Naive thymus-derived CD4-positive, alpha-beta T cell (primary cell): ENCODE data around the gene PARN. TPM values are rescaled to one million over a fixed set of nuclear protein-coding genes. Genes with fewer than 3 reads are reported as not detected.

ENCODE experiments used
- ATAC-seq: fragments of 150-1000 bp; cut with Tn5 transposase; 2 replicates; pipeline ENCODE4 v1.10.0; 2021; ENCODE audit warnings: mild to moderate bottlenecking, moderate library complexity
- CTCF ChIA-PET: fragments of 350-600 bp; sonication (Branson Sonifier 250); formaldehyde crosslinking; loops from one replicate; lab custom pipeline; 2021; ENCODE audit warnings: antibody characterized with exemption; lab: Charles Lee
- POLR2A ChIA-PET: fragments of 350-600 bp; sonication (Branson Sonifier 250); formaldehyde crosslinking; loops from one replicate; lab custom pipeline; 2021; ENCODE audit warnings: antibody characterized with exemption, inconsistent platforms; lab: Charles Lee
- DNase-seq, 9 donors: peaks; one replicate each; pipeline versions ENCODE4 v3.0.0 to v3.0.0-alpha.2; 2020 to 2022; ENCODE audit warnings: mixed read lengths in 1 of 9
- H3K27ac ChIP-seq: one replicate; pipeline ENCODE4 v1.7.0; 2013; ENCODE audit warnings: mild to moderate bottlenecking, low read depth, low read length, moderate library complexity
- H3K27me3 ChIP-seq, 2 donors: one replicate each; pipeline ENCODE4 v1.7.0; 2013; ENCODE audit warnings: low read length in 2 of 2, mild to moderate bottlenecking in 2 of 2, moderate library complexity in 2 of 2; ENCODE audit not compliant: control insufficient read depth in 2 of 2, insufficient read depth in 2 of 2
- H3K36me3 ChIP-seq, 3 experiments: 1 replicate in 2 of 3; 2 replicates in 1 of 3; pipeline ENCODE4 v1.7.0; 2013; ENCODE audit warnings: low read length in 3 of 3, mild to moderate bottlenecking in 3 of 3, moderate library complexity in 1 of 3; ENCODE audit not compliant: insufficient read depth in 3 of 3, control insufficient read depth in 2 of 3
- H3K4me1 ChIP-seq, 2 donors: one replicate each; pipeline ENCODE4 v1.7.0; 2013; ENCODE audit warnings: low read length in 2 of 2, mild to moderate bottlenecking in 2 of 2, moderate library complexity in 1 of 2; ENCODE audit not compliant: control insufficient read depth in 2 of 2, insufficient read depth in 2 of 2
- H3K4me3 ChIP-seq: 2 replicates; pipeline ENCODE4 v1.7.0; 2013; ENCODE audit warnings: mild to moderate bottlenecking, low read length
- H3K9me3 ChIP-seq, 3 experiments: 1 replicate in 2 of 3; 2 replicates in 1 of 3; pipeline ENCODE4 v1.7.0; 2013; ENCODE audit warnings: low read length in 3 of 3; ENCODE audit not compliant: control insufficient read depth in 2 of 3
- H3K27ac Mint-ChIP-seq, 9 donors: one replicate each; pipeline ENCODE4 v1.8.0; 2020 to 2022; ENCODE audit warnings: mixed read lengths in 9 of 9, mild to moderate bottlenecking in 8 of 9, moderate library complexity in 5 of 9, inconsistent platforms in 2 of 9
- H3K27me3 Mint-ChIP-seq, 5 donors: one replicate each; pipeline ENCODE4 v1.8.0; 2021 to 2022; ENCODE audit warnings: mixed read lengths in 5 of 5, mild to moderate bottlenecking in 1 of 5
- H3K36me3 Mint-ChIP-seq, 5 donors: one replicate each; pipeline ENCODE4 v1.8.0; 2020 to 2022; ENCODE audit warnings: mixed read lengths in 5 of 5, mild to moderate bottlenecking in 3 of 5, inconsistent platforms in 1 of 5
- H3K4me1 Mint-ChIP-seq, 7 donors: one replicate each; pipeline ENCODE4 v1.8.0; 2020 to 2022; ENCODE audit warnings: mixed read lengths in 7 of 7, mild to moderate bottlenecking in 3 of 7, inconsistent platforms in 1 of 7
- H3K4me3 Mint-ChIP-seq, 10 donors: one replicate each; pipeline ENCODE4 v1.8.0; 2020 to 2022; ENCODE audit warnings: mild to moderate bottlenecking in 10 of 10, mixed read lengths in 10 of 10, moderate library complexity in 6 of 10, inconsistent platforms in 2 of 10
- H3K9me3 Mint-ChIP-seq, 11 donors: one replicate each; pipeline ENCODE4 v1.8.0; 2020 to 2022; ENCODE audit warnings: mixed read lengths in 11 of 11, mild to moderate bottlenecking in 4 of 11, inconsistent platforms in 1 of 11, moderate library complexity in 1 of 11
- intact Hi-C, 2 donors: fragments of 100-400 bp; cut with micrococcal nuclease; formaldehyde crosslinking; loops; one replicate each; pipeline ENCODE4 v1.15.1; 2023
- polyA plus RNA-seq, 2 donors: library from polyadenylated mRNA; unstranded; fragments of 300-500 nt; fragmentation: Illumina TruSeq; gene quantifications; one replicate each; pipeline ENCODE4 v1.2.3, GENCODE V29; 2021
- total RNA-seq, 6 experiments: library from RNA in 5 of 6; stranded (reverse) in 5 of 6; gene quantifications; 1 replicate in 5 of 6; 2 replicates in 1 of 6; pipeline ENCODE4 v1.2.3 and lab custom pipeline; 2021 to 2026

Gene PARN
- total and polyA plus RNA-seq, 7 experiments from 2014 or later, result 41.6 to 51.4 (median 46.9) TPM

DNA sequence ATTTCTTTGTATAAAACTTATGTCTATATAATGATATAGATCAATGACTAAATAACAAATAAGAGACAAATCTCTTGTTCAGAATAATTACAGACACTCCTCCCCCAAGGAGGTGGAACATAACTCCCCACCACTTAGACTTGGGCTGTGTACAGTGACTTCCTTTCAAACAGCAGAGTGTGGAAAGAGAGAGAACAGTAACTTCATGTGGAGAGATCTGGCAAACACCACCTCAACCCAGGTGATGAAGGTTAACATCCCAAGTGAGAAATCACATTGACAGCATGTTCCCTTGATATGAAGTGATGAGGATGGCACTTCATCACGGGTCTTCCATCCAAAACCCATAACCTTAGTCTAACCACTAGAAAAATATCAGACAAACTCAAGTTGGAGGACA is 169.3 kb downstream of the PARN start:
- Mint-ChIP-seq H3K36me3 (peaks cover 4 to 61% (median 44%) of the 10 kb centered on the region in 5 donors), H3K9me3 (peaks cover 0 to 25% (median 8%) of the 10 kb centered on the region in 11 donors), H3K4me3 (no peak overlapping the region), H3K27me3 (no peaks in the 10 kb centered on the region), H3K4me1 (peaks cover 6 to 29% (median 13%) of the 10 kb centered on the region in 7 donors), H3K27ac (no peak overlapping the region)
- Histone ChIP-seq H3K27ac (no peak overlapping the region), H3K36me3 (no peaks in the 10 kb centered on the region), H3K9me3 (peaks cover 0 to 6% (median 0%) of the 10 kb centered on the region in 3 experiments), H3K27me3 (no peaks in the 10 kb centered on the region), H3K4me1 (no peaks in the 10 kb centered on the region), H3K4me3 (no peak overlapping the region)
- ATAC-seq, result no peak
- no peak for DNase-seq
- ChIA-PET POLR2A (no interaction called here), CTCF (no interaction called here)
- intact Hi-C loops, result no loop called here

DNA sequence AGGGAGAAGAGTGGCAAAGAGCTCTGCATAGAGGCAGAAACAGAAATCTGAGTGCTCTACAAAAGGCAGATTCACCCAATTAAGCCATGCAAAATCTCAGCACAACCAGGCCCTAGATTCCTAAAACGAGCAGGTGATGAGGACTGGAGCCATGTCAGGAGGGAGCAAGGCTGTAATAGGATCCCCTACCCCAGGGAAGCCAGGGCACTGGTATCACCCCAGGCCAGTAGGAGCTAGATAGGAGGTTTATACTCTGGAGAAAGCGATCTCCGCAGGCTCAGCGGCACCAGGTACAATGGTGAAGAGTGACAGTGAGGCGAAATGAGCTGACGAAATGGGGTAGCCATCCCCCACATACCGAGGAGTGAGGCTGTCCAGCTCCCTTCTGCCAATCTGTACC is 171.5 kb downstream of the PARN start:
- ChIA-PET POLR2A (no interaction called here), CTCF (interaction anchor here (0.8 kb wide), 1 partner anchor 14 kb away, joined by 3 read pairs; no protein-coding TSS in a partner anchor)
- Mint-ChIP-seq H3K4me3 (no peak overlapping the region), H3K36me3 (peaks cover 4 to 43% (median 29%) of the 10 kb centered on the region in 5 donors), H3K9me3 (peaks cover 0 to 5% (median 3%) of the 10 kb centered on the region in 11 donors), H3K27me3 (no peaks in the 10 kb centered on the region), H3K4me1 (peaks cover 6 to 27% (median 13%) of the 10 kb centered on the region in 7 donors), H3K27ac (no peak overlapping the region)
- Histone ChIP-seq H3K4me3 (no peak overlapping the region), H3K27me3 (no peaks in the 10 kb centered on the region), H3K9me3 (no peaks in the 10 kb centered on the region), H3K27ac (no peak overlapping the region), H3K36me3 (no peaks in the 10 kb centered on the region), H3K4me1 (no peaks in the 10 kb centered on the region)
- no peak for DNase-seq
- intact Hi-C loops, result loop anchor here in 1 of 2 donors (10.0 kb wide), 1 partner anchor 154 kb away; no protein-coding TSS in a partner anchor
- no peak for ATAC-seq

DNA sequence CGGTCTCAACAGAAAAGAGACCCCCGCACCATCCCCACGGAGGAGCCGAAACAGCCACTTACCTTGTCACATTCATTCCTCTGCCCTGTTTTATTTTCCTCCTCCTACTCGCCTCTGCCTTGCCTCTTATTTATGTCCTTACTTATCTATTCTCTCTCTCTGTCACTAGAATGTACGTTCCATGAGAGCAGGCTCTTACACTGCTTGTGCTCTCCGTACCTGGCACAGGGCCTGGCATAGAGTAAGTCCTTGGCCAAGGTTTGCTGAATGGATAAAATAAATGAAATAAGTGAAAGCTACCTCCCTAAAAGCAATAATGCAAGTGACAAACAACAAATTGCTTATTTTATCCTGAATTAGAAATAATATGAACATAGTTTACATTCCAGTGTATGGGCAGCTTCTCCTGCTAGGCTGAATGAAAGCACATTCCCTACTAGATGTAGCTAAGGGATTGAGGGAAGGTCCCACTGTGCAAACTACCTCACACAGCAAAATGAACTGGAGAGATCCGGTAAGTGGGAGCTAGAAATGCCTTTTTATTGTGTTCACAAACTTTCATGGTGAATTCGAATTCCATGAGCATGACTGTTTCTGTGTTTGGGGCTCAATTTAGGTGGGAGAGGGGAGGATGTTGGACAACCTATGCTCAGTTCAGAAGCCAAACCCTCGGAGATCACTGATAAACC is 173.1 kb downstream of the PARN start:
- no peaks in the 10 kb centered on the region for H3K27me3 ChIP-seq
- DNase-seq (no peak), ATAC-seq (no peak)
- Mint-ChIP-seq H3K9me3 (no peaks in the 10 kb centered on the region), H3K36me3 (peaks cover 0 to 29% (median 15%) of the 10 kb centered on the region in 5 donors), H3K4me3 (no peak overlapping the region), H3K4me1 (peaks cover 0 to 13% (median 6%) of the 10 kb centered on the region in 7 donors), H3K27me3 (no peaks in the 10 kb centered on the region), H3K27ac (no peak overlapping the region)
- ChIA-PET CTCF (interaction anchor here (0.6 kb wide), 1 partner anchor 20 kb away, joined by 4 read pairs; no protein-coding TSS in a partner anchor), POLR2A (no interaction called here)
- no peak overlapping the region for H3K27ac ChIP-seq
- H3K4me1 ChIP-seq, result no peaks in the 10 kb centered on the region
- H3K4me3 ChIP-seq, result no peak overlapping the region
- no peaks in the 10 kb centered on the region for H3K9me3 ChIP-seq
- intact Hi-C loops, result loop anchor here in 1 of 2 donors (10.0 kb wide), 1 partner anchor 152 kb away; no protein-coding TSS in a partner anchor
- no peaks in the 10 kb centered on the region for H3K36me3 ChIP-seq

DNA sequence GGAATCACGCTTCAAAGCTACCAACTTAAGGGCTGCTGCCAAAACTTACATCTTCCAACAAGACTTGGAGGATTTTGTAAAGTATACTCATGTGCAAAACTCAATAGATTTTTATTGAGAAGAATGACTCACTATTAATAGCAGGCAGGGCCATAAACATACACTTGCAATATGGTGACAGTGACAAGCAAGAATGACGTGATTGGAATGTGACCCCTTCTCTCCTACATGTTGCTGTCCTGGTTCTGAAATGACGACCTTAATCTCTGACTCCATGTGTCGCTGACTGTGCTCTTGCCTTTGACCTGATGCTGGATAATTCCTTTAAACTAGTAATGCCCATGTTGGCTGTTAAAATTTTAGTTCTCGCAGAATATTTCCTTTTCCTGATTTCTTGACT is 174.5 kb downstream of the PARN start:
- peaks cover 0 to 11% (median 0%) of the 10 kb centered on the region in 7 donors for H3K4me1 Mint-ChIP-seq
- ATAC-seq, result no peak
- CTCF ChIA-PET, result no interaction called here
- Histone ChIP-seq H3K27me3 (no peaks in the 10 kb centered on the region), H3K9me3 (no peaks in the 10 kb centered on the region), H3K4me3 (no peak overlapping the region), H3K4me1 (no peaks in the 10 kb centered on the region), H3K27ac (no peak overlapping the region), H3K36me3 (no peaks in the 10 kb centered on the region)
- DNase-seq, result no peak
- peak overlapping the region in 1 of 9 donors; percentile 65 for H3K27ac Mint-ChIP-seq
- POLR2A ChIA-PET, result no interaction called here
- no peaks in the 10 kb centered on the region for H3K27me3 Mint-ChIP-seq
- no peaks in the 10 kb centered on the region for H3K9me3 Mint-ChIP-seq
- intact Hi-C loops, result loop anchor here in 1 of 2 donors (10.0 kb wide), 1 partner anchor 151 kb away; no protein-coding TSS in a partner anchor
- peaks cover 0 to 16% (median 4%) of the 10 kb centered on the region in 5 donors for H3K36me3 Mint-ChIP-seq
- H3K4me3 Mint-ChIP-seq, result no peak overlapping the region

DNA sequence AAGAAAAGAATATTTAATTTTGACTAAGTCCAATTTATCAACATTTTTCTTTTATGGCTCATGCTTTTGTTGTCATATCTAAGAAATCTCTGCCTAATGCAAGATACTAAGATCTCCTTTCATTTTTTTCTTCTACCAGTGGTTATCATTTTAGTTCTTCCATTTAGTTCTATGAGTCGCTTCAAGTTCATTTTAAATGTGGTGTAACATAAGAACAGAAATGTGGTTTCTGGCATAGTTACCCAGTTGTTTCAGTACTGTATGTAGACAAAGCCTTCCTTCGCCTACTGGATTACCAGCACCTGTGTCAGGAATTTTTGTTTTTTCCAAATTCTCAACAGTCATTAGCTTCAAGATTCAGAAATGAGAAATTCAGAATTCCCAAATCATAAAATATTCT is 175.7 kb downstream of the PARN start:
- no peaks in the 10 kb centered on the region for H3K36me3 ChIP-seq
- DNase-seq, result no peak
- peaks cover 0 to 11% (median 0%) of the 10 kb centered on the region in 7 donors for H3K4me1 Mint-ChIP-seq
- H3K4me1 ChIP-seq, result no peaks in the 10 kb centered on the region
- H3K9me3 ChIP-seq, result no peaks in the 10 kb centered on the region
- ChIA-PET CTCF (no interaction called here), POLR2A (no interaction called here)
- no peak overlapping the region for H3K4me3 ChIP-seq
- H3K9me3 Mint-ChIP-seq, result no peaks in the 10 kb centered on the region
- H3K27me3 Mint-ChIP-seq, result no peaks in the 10 kb centered on the region
- H3K4me3 Mint-ChIP-seq, result no peak overlapping the region
- H3K36me3 Mint-ChIP-seq, result peaks cover 0 to 11% (median 4%) of the 10 kb centered on the region in 5 donors
- no peak overlapping the region for H3K27ac ChIP-seq
- H3K27me3 ChIP-seq, result no peaks in the 10 kb centered on the region
- ATAC-seq, result no peak
- no peak overlapping the region for H3K27ac Mint-ChIP-seq
- intact Hi-C loops, result loop anchor here (5.0 to 10.0 kb wide), 2 partner anchors 37 to 150 kb away; no protein-coding TSS in a partner anchor

DNA sequence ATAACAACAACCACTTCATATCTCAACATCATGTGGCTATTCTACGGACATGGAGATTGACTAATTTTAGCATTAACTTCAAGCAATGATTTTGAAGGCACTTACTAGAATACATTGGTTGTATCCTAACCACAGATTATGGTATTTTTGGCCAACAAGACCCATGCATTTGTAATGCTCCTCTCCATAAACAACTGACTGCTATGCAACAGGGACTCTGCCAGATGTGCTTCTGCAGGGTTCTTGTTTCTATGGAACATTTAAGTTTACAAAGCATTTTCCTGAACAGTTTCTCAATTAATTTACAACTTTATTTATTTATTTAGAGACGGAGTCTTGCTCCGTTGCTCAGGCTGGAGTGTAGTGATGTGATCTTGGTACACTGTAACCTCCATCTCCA is 178.0 kb downstream of the PARN start:
- no peaks in the 10 kb centered on the region for H3K9me3 Mint-ChIP-seq
- ChIA-PET POLR2A (no interaction called here), CTCF (no interaction called here)
- ATAC-seq, result no peak
- Histone ChIP-seq H3K9me3 (no peaks in the 10 kb centered on the region), H3K27me3 (no peaks in the 10 kb centered on the region), H3K4me3 (no peak overlapping the region), H3K36me3 (no peaks in the 10 kb centered on the region), H3K4me1 (no peaks in the 10 kb centered on the region), H3K27ac (no peak overlapping the region)
- intact Hi-C loops, result loop anchor here (5.0 to 10.0 kb wide), 2 partner anchors 35 to 147 kb away; no protein-coding TSS in a partner anchor
- peaks cover 0 to 9% (median 4%) of the 10 kb centered on the region in 5 donors for H3K36me3 Mint-ChIP-seq
- DNase-seq, result no peak
- no peak overlapping the region for H3K27ac Mint-ChIP-seq
- no peaks in the 10 kb centered on the region for H3K27me3 Mint-ChIP-seq
- no peak overlapping the region for H3K4me3 Mint-ChIP-seq
- H3K4me1 Mint-ChIP-seq, result peaks cover 0 to 4% (median 0%) of the 10 kb centered on the region in 7 donors
